ENCODE data around the gene ATP11A.

- TF ChIP-seq CTCF (IDR thresholded peaks at IDR 0.05 in 8 of 11, conservative IDR thresholded peaks at IDR 0.05 in 3 of 11) (no peak), POLR2AphosphoS5 (IDR thresholded peaks at IDR 0.05) (no peak), POLR2A (IDR thresholded peaks at IDR 0.05) (no peak)
Observed at GRCh38 chr13:112917737-112918136, 227.9 kb downstream of the ATP11A start.
